NCI-H1694 treated with DMSO at 0.1 percent for 48 hours (cell line): Measurements from ENCODE around the gene CNOT11.

Source experiments
- DNase-seq: peaks from one replicate; lab custom pipeline; 2025; lab: John Stamatoyannopoulos, UW

Gene CNOT11

GRCh38 chr2:101278925-101279324 is 26.2 kb downstream of the CNOT11 start:
- DNase-seq, result no peak

GRCh38 chr2:101281482-101281881 is 28.8 kb downstream of the CNOT11 start:
- no peak for DNase-seq

DNA sequence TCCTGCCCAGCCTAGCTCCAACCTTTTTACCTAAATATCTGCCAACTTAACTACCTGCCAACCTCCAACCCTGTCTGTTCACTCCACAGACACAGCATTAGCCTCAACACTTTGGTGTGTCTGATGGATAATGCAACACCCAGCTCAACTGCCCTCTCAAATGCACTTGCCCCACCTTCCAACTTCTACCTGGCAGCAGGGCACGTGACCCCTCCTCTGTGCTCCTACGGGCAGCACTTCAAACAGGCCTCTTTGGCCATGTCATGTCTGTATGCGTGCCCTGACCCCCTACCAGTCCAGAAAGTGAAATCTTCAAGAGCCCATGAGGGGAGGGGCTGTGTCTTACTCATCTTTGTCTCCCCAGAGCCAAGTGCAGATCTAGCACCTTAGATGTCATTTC is 30.3 kb downstream of the CNOT11 start:
- DNase-seq, result no peak

- DNase-seq, result no peak
Observed at GRCh38 chr2:101286684-101287083, 34.0 kb downstream of the CNOT11 start.

- DNase-seq, result no peak
Observed at GRCh38 chr2:101287303-101287702, 34.6 kb downstream of the CNOT11 start.

GRCh38 chr2:101290711-101291110 is 38.0 kb downstream of the CNOT11 start:
- no peak for DNase-seq

- no peak for DNase-seq
Observed at GRCh38 chr2:101291973-101292372, 39.3 kb downstream of the CNOT11 start.

DNA sequence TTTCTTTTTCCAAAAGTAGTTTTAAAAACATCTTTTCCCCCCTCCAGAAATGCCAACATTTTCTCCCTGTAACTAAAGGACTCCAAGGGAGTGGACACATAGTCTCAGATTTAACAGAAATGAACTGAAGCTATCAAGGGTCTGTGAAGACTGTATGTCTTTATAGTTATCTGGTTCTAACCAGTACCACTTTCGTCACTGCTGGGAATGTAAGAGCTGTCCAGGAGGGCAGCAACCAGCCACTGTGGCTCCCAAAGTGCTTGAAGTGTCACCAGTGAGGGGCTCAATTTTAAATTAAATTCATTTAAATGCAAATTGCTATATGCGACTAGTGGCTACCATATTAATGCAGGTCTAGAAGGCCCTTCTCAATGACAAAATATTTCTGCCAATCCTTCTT is 40.9 kb downstream of the CNOT11 start:
- DNase-seq, result no peak

GRCh38 chr2:101294861-101295260 is 42.2 kb downstream of the CNOT11 start:
- DNase-seq, result no peak

- no peak for DNase-seq
Observed at GRCh38 chr2:101295895-101296294, 43.2 kb downstream of the CNOT11 start.

- no peak for DNase-seq
Observed at GRCh38 chr2:101296371-101296770, 43.7 kb downstream of the CNOT11 start.

GRCh38 chr2:101297383-101297782 is 44.7 kb downstream of the CNOT11 start:
- no peak for DNase-seq

- DNase-seq, result no peak
Observed at GRCh38 chr2:101299604-101300003, 46.9 kb downstream of the CNOT11 start.

GRCh38 chr2:101300164-101300563 is 47.5 kb downstream of the CNOT11 start:
- no peak for DNase-seq

DNA sequence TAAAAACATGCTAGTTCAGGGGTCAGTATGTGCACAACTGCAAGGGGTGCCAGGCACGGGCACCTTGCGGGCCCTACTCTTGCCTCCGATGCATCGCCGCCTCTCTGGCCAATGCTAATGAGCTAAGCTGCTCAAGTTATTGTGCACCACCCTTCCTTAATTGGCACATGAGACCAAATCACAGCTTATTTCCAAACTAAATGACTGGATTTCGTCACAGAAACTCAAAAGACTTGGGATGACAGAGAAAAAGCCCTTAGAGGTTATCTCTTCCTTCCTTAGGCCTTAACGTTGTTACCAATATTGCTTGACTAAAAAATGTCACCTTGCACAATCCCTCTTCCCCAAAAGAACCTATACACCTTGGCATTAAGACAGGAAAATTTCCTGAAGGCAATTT is 48.1 kb downstream of the CNOT11 start:
- no peak for DNase-seq

DNA sequence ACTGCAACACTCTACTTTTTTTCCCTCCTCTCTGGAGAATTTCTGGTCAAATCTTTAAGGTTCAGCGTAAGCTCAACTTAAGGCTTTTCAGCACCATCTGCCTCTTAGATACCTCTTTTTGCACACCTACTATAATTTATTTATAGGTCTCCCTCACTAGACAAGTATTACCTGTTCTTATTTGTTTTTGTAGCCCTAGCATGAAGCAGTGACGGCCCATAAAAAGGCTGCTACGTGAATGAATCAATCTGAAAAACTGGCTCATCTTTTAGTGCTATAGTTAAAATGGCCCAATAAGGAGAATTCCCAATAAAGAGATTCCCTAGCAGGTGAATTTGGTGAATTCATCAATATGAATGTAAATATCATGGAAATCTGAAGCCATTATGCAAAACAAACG is 49.3 kb downstream of the CNOT11 start:
- DNase-seq, result no peak

DNA sequence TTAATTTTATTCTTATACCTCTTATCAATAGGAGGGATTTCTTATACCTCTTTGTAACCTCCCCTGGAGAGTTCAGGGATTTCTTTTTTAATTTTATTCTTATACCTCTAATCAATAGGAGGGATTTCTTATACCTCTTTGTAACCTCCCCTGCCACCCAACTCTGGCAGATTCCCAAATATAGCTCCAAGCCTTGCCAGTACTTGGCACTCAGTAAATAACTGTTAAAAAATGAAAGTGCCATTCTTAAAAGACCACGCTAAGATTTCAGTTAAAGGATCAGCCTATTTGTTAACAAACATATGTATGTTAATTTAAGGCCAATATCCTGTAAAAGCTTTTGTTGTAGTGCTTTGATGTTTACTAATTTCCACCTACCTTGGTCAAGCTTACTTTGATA is 51.0 kb downstream of the CNOT11 start:
- DNase-seq, result no peak

- DNase-seq, result no peak
Observed at GRCh38 chr2:101305035-101305434, 52.3 kb downstream of the CNOT11 start.

DNA sequence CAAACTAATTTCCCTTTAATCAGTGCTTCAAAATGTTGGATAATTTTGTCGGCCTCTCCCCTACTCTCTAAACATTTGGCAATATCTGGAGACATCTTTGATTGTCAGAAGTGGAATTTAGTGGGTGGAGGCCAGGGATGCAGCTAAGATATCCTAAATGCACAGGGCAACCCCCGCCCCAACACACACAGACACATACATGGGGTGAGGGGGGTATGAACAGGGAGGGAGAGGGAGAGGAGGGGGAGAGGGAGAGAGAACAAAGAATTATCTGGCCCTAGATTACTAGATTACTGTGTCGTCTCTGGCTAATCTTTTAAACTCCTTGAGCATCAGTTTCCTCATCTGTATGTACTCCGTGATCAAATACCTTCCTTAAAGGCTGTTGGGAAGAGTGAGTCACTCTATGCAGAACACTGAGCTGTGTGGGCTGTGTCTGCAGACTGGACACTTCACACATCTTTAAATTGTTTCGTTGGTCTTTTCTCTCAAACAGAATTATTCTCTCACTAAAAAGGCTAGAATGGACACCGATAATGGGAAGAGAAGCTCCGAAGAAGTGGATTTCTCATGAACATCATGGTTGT is 52.9 kb downstream of the CNOT11 start:
- DNase-seq, result no peak

GRCh38 chr2:101306410-101306809 is 53.7 kb downstream of the CNOT11 start:
- DNase-seq, result no peak

DNA sequence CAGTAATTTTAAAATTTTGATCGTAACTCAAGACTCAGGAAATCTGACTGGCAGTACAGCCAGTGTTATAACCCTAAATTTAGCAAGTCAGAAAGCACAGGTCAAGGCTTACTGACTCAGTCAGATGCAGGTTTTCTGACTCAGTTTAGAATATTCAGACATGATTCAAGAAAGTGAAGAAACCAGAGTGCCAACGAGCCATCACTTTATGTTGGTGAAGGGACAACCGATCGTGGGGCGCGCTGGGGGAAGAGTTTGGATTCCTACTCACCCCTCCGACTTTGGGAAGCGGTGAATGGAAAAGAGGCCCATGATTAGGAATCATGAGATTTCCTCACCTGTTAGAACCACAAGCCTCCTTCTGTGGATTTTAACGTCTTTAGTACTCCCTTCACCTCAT is 54.8 kb downstream of the CNOT11 start:
- no peak for DNase-seq

DNA sequence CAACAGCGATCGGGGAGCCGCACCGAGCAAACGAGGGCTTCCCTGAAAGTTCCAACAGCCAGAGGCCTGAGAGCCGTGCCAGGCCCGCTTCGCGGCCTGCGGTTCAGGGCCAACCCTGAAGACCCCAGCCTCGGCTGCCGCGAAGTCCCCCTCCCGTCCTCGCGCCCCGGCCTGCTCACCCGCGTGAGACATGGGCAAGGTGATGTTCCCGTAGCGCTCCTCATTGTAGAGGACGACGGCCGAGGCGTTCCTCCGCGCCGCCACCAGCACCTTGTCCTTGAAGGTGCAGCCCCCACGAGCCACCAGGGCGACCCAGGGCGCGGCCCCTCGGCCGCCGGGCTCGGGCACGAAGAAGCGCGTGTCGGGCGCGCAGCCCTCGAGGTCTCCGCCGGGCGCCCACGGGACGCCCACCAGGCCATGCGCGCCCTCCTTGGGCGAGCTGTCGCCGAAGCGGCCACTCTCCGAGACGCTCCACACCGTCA is 55.3 kb downstream of the CNOT11 start:
- DNase-seq, result no peak

DNA sequence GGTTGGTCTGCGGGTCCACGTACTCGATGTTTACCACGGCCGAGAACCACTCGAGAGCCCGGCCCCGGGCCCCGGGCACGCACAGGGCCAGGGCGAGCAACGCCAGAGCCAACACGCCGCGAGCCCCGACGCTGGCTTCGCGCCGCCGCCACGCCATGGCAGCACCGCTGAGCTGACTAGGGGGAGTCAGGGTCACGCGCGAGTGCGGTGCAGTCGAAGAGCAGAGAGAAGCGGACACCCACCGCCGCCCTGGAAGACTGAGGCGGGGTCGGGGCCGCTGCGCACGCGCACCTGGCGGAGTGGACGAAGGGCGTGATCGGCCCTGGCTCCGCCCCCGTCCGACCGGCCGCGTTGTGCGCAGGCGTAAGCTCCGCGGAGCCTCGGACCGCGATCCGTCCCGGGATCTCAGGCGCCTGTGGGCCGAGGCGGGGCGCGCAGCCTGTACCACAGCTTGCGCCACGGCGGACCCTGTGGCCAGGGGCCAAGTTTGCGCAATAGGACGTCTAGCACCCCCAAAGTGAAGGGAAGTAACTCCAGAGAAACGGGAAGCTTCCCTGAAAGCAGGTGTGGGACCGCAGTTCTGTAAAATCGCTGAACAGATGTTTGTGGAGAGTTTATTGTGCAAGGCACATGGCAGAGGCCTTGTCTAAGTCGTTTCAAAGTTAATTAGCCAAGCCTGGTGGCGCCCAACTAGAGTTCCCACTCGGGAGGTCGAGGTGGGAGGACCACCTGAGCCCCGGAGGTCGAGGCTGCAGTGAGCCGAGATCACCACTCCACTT is 55.9 kb downstream of the CNOT11 start, which contains the start of gene RNF149:
Gene RNF149, minus strand, starts transcription at position 270 of the 779 bp plus-strand sequence. Its CDS starts 113 bp downstream, at position 157.
- DNase-seq, result peak; percentile 85
